GM12874 (cell line): Measurements from ENCODE around the gene NPAS2.

Experiments
- CTCF ChIP-seq: IDR thresholded peaks from 2 replicates; pipeline ENCODE4 v1.5.1; 2011; ENCODE audit warnings: low read depth, mild to moderate bottlenecking, control low read depth, low read length, moderate library complexity; ENCODE audit not compliant: insufficient read depth

The NPAS2 gene

DNA sequence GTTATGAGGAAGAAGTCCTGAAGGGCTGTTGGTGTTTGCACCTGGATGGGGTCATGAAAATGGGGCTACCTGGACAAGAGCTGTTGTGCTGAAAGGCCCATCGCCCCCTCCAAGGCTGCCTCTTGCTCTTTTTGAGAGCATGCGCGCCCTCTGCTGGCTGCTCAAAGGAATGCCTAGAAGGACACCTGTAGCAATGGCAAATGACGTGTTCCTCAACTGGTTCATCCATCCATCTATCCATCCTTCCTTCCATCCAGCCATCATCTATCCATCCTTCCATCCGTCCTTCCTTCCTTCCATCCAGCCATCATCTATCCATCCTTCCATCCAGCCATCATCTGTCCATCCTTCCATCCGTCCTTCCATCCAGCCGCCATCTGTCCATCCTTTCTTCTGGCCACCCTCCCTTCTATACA, 165.0 kb downstream of the NPAS2 start:
- TF ChIP-seq CTCF = peak; percentile 91

DNA sequence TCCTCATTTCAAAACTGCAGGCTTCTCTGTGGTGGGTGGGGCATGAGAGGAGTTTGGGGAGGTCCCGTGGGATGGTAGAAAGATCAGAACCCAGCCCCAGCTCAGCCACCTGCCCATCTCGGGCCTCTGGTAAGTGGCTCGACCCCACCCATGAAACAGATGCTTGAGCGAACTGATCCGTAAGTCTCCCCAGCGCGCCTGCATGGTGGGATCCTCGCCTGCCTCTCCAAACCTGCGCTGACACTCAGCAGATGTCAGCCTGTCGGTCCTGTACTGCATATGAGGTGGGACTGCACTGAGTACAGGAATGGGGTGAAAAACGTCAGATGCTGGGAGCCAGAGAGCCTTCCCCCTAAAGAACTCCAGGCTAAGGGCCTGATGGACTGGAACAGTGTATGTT, 166.2 kb downstream of the NPAS2 start:
- no peak for TF ChIP-seq CTCF

DNA sequence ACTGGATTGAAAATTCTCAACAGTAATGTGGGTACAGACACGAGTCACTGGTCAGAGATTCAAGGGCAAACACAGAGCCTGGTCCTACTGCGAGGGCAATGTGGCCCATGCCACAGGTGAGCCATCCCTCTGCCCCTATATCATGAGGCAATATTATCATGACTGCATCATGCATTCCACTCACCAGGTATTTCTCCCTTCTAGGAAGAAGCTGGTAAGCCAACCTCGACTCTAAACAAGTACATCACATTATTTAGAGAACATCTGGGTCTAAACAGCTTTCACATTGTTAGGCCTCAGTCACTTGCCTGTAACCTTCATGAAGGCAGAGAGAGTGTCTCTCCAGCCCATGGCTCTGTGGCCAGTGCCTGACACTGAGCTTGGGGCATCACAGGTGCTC, 167.6 kb downstream of the NPAS2 start:
- no peak for TF ChIP-seq CTCF

DNA sequence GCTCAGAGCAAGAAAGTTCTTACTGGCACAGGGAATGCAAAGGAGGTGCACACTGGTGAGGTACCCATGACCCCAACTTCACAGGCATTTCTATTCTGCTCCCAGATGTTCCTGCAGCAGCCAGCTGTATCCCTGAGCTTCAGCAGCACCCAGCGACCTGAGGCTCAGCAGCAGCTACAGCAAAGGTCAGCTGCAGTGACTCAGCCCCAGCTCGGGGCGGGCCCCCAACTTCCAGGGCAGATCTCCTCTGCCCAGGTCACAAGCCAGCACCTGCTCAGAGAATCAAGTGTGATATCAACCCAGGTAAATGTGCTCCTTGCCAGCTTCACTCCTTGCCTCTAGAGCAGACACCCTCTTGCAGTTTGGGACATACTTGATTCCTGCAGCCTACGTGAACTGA, 168.0 kb downstream of the NPAS2 start:
- no peak for TF ChIP-seq CTCF

GRCh38 chr2:100988630-100989417, 168.9 kb downstream of the NPAS2 start:
- TF ChIP-seq CTCF = no peak

DNA sequence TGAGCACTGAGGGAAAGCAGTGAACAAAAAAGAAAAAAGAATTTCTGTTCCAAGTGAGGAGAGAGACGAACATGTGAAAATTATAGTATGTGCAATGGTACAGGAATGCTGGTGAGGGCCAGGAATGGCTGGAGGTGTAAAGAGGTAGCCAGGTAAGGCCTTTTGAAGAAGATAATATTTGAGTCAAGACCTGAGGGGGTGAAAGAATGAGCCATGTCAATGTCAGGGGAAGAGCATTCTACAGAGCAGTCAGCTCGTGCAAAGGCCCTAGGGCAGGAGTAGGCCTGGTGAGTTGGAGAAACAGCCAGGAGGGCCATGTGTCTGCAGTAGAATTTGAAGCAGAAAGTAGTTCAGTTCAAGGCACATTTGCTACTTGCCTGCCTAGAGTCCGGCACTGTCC, 169.7 kb downstream of the NPAS2 start:
- TF ChIP-seq CTCF = no peak

- no peak for TF ChIP-seq CTCF
Observed at GRCh38 chr2:100990166-100990565, 170.2 kb downstream of the NPAS2 start.
